Neuronal stem cell (in vitro differentiated cells): ENCODE data around the gene ACAD8.
A peak's percentile ranks its signal among the peaks of the same experiment; 100 is the strongest.
"Not testable (repeated sequence)": the region's sequence is repeated elsewhere in the genome, so short reads cannot be mapped to it uniquely, and the experiment has no call there.

Experiments
- DNase-seq: peaks from one replicate; pipeline ENCODE4 v3.0.0-alpha.2; 2013; ENCODE audit warnings: low spot score
- H2AFZ ChIP-seq: one replicate; pipeline ENCODE4 v1.6.1; 2013; ENCODE audit warnings: mild to moderate bottlenecking, low read length, inconsistent platforms
- H2AK5ac ChIP-seq: 2 replicates; pipeline ENCODE4 v1.6.1; 2013; ENCODE audit warnings: low read depth, mild to moderate bottlenecking, inconsistent platforms, low read length, moderate library complexity, mixed read lengths
- H2BK120ac ChIP-seq: 2 replicates; pipeline ENCODE4 v1.6.1; 2013; ENCODE audit warnings: low read depth, mild to moderate bottlenecking, inconsistent platforms, low read length, moderate library complexity, mixed read lengths
- H2BK12ac ChIP-seq: one replicate; pipeline ENCODE4 v1.6.1; 2013; ENCODE audit warnings: low read length, inconsistent platforms
- H2BK15ac ChIP-seq: 2 replicates; pipeline ENCODE4 v1.6.1; 2013; ENCODE audit warnings: mild to moderate bottlenecking, low read length, inconsistent platforms, mixed read lengths
- H2BK5ac ChIP-seq: one replicate; pipeline ENCODE4 v1.6.1; 2013; ENCODE audit warnings: inconsistent platforms, mild to moderate bottlenecking, low read length, moderate library complexity
- H3K14ac ChIP-seq: one replicate; pipeline ENCODE4 v1.6.1; 2013; ENCODE audit warnings: low read length, inconsistent platforms
- H3K18ac ChIP-seq: 2 replicates; pipeline ENCODE4 v1.6.1; 2013; ENCODE audit warnings: low read length, inconsistent platforms
- H3K23ac ChIP-seq: 2 replicates; pipeline ENCODE4 v1.6.1; 2013; ENCODE audit warnings: low read depth, mild to moderate bottlenecking, mixed read lengths, low read length, inconsistent platforms; ENCODE audit not compliant: poor library complexity
- H3K27ac ChIP-seq: replicated peaks from 3 replicates; pipeline ENCODE4 v1.5.1; 2013; ENCODE audit warnings: low read length, inconsistent platforms
- H3K27me3 ChIP-seq, 3 experiments: 2 replicates each; pipeline ENCODE4 v1.6.1; 2013; ENCODE audit warnings: low read length in 3 of 3, mild to moderate bottlenecking in 2 of 3, inconsistent platforms in 1 of 3, low read depth in 1 of 3, mixed read lengths in 1 of 3, moderate library complexity in 1 of 3; ENCODE audit not compliant: control insufficient read depth in 3 of 3, insufficient read depth in 3 of 3
- H3K36me3 ChIP-seq, 2 donors: replicated peaks in 1 of 2; 2 replicates each; pipeline ENCODE4 v1.6.1; 2013; ENCODE audit warnings: low read length in 2 of 2; ENCODE audit not compliant: control insufficient read depth in 2 of 2, insufficient read depth in 2 of 2
- H3K4ac ChIP-seq: 2 replicates; pipeline ENCODE4 v1.6.1; 2013; ENCODE audit warnings: inconsistent platforms, mild to moderate bottlenecking, low read length, moderate library complexity
- H3K4me1 ChIP-seq, 2 donors: 1 replicate in 1 of 2; 2 replicates in 1 of 2; pipeline ENCODE4 v1.6.1; 2013; ENCODE audit warnings: low read length in 2 of 2, low read depth in 1 of 2; ENCODE audit not compliant: control insufficient read depth in 2 of 2, insufficient read depth in 1 of 2
- H3K4me2 ChIP-seq: one replicate; pipeline ENCODE4 v1.6.1; 2013; ENCODE audit warnings: mild to moderate bottlenecking, low read length, inconsistent platforms; ENCODE audit not compliant: insufficient read depth, poor library complexity, severe bottlenecking
- H3K4me3 ChIP-seq, 2 donors: 2 replicates each; pipeline ENCODE4 v1.5.1; 2013; ENCODE audit warnings: low read length in 2 of 2, mild to moderate bottlenecking in 2 of 2, inconsistent platforms in 1 of 2, moderate library complexity in 1 of 2
- H3K79me1 ChIP-seq: one replicate; pipeline ENCODE4 v1.6.1; 2013; ENCODE audit warnings: low read depth, mild to moderate bottlenecking, inconsistent platforms, low read length, moderate library complexity
- H3K9ac ChIP-seq: one replicate; pipeline ENCODE4 v1.6.1; 2013; ENCODE audit warnings: mild to moderate bottlenecking, low read depth, low read length, inconsistent platforms; ENCODE audit not compliant: poor library complexity
- H3K9me3 ChIP-seq, 2 donors: replicated peaks in 1 of 2; 2 replicates each; pipeline versions ENCODE3 to v1.6.1; 2013; ENCODE audit warnings: low read length in 2 of 2, mild to moderate bottlenecking in 2 of 2, inconsistent platforms in 1 of 2, low read depth in 1 of 2, mixed read lengths in 1 of 2, moderate library complexity in 1 of 2; ENCODE audit not compliant: control insufficient read depth in 2 of 2, insufficient read depth in 1 of 2
- H4K8ac ChIP-seq: one replicate; pipeline ENCODE4 v1.6.1; 2013; ENCODE audit warnings: low read depth, mild to moderate bottlenecking, inconsistent platforms, low read length, moderate library complexity
- H4K91ac ChIP-seq: one replicate; pipeline ENCODE4 v1.6.1; 2013; ENCODE audit warnings: low read length, low read depth, mild to moderate bottlenecking, inconsistent platforms; ENCODE audit not compliant: poor library complexity
- WGBS, 2 donors: extraction: QIAGEN DNeasy Blood & Tissue Kit; methylation state at CpG; one replicate each; pipeline ENCODE4 v1.1.7; 2013; ENCODE audit warnings: missing lambda C conversion rate in 2 of 2, mixed read lengths in 1 of 2; ENCODE audit not compliant: insufficient read length in 2 of 2, insufficient replicate concordance in 1 of 2; ENCODE audit errors: extremely low coverage in 2 of 2; 5-methylcytosine and 5-hydroxymethylcytosine counted together

ACAD8 gene

GRCh38 chr11:134284349-134284748, 31.0 kb downstream of the ACAD8 start:
- no CpG with 5 or more reads among the region's 5 CpGs for WGBS, 2 donors
- H3K27ac ChIP-seq, H4K91ac ChIP-seq, H2BK12ac ChIP-seq, H2BK5ac ChIP-seq, H3K36me3 ChIP-seq, H2AFZ ChIP-seq, H3K79me1 ChIP-seq, H2BK15ac ChIP-seq, H3K14ac ChIP-seq, H2AK5ac ChIP-seq, H3K9me3 ChIP-seq, H2BK120ac ChIP-seq, DNase-seq, H4K8ac ChIP-seq, H3K23ac ChIP-seq, H3K9ac ChIP-seq, H3K4me2 ChIP-seq, H3K4ac ChIP-seq, H3K18ac ChIP-seq, H3K4me1 ChIP-seq, H3K4me3 ChIP-seq: not testable (repeated sequence)
- H3K27me3 ChIP-seq = peaks cover 0 to 48% (median 0%) of the 10 kb centered on the region in 3 experiments

DNA sequence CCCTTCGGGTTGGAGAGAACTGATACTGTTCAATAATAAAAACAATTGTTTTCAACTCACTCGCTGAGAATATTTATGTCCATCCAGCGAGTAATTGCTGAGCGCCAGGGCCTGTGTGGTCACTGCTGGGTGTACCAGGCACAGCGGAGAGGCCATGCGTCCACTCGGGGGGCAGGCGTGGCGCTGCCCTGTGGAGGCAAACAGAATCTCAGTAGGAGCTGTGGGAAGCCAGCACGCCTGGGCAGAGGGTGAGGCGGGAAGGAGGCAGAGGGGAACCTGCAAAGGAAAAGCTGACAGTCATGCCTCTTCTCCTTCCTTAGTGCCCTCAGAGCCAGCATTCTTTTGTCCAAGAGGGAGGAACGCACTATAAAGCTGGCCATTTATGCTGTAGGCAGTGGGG, 34.2 kb downstream of the ACAD8 start:
- WGBS, 2 donors = no CpG with 5 or more reads among the region's 12 CpGs
- Histone ChIP-seq H3K4me2 (no peak overlapping the region), H3K79me1 (no peaks in the 10 kb centered on the region), H3K27ac (no peak overlapping the region), H2BK5ac (no peak overlapping the region), H2BK120ac (no peak overlapping the region), H3K4ac (no peak overlapping the region), H2BK15ac (no peak overlapping the region), H3K27me3 (peaks cover 0 to 39% (median 0%) of the 10 kb centered on the region in 3 experiments), H3K36me3 (no peaks in the 10 kb centered on the region), H3K9me3 (no peaks in the 10 kb centered on the region), H3K18ac (no peak overlapping the region), H2AFZ (peak overlapping the region; percentile 17), H3K23ac (no peak overlapping the region), H4K91ac (no peak overlapping the region), H3K4me3 (no peak overlapping the region), H4K8ac (no peak overlapping the region), H3K9ac (no peak overlapping the region), H2BK12ac (no peak overlapping the region), H3K4me1 (no peaks in the 10 kb centered on the region), H2AK5ac (no peak overlapping the region), H3K14ac (no peak overlapping the region)
- DNase-seq = no peak

DNA sequence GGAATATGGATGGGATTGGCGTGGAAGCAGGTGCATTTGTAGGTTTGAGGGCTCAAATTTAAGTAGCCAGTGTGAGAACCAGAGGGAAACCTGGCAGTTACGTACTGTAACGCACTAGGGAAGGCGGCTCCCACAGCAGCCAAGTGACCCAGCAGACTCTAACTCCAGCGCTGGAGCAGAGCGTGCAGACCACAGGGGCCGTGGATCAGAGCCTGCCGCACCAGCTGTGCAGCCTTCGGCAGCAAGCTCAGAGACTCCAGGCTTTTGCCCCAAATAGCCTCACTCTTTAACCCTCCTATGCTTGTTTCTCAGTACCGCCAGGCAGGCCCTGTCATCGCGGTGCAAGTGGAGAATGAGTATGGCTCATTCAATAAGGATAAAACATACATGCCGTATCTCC, 35.1 kb downstream of the ACAD8 start:
- no peak for DNase-seq
- no peak overlapping the region for H2AFZ ChIP-seq
- no peak overlapping the region for H3K4ac ChIP-seq
- no peaks in the 10 kb centered on the region for H3K36me3 ChIP-seq
- no peak overlapping the region for H2AK5ac ChIP-seq
- no peak overlapping the region for H4K8ac ChIP-seq
- no peak overlapping the region for H3K4me2 ChIP-seq
- peaks cover 0 to 42% (median 0%) of the 10 kb centered on the region in 3 experiments for H3K27me3 ChIP-seq
- no peak overlapping the region for H3K27ac ChIP-seq
- H3K23ac ChIP-seq = no peak overlapping the region
- H3K18ac ChIP-seq = no peak overlapping the region
- H3K14ac ChIP-seq = no peak overlapping the region
- no peak overlapping the region for H3K4me3 ChIP-seq
- H3K9ac ChIP-seq = no peak overlapping the region
- no peak overlapping the region for H2BK120ac ChIP-seq
- H2BK12ac ChIP-seq = no peak overlapping the region
- no peak overlapping the region for H2BK15ac ChIP-seq
- no CpG with 5 or more reads among the region's 13 CpGs for WGBS, 2 donors
- H3K4me1 ChIP-seq = no peaks in the 10 kb centered on the region
- H3K79me1 ChIP-seq = no peaks in the 10 kb centered on the region
- no peaks in the 10 kb centered on the region for H3K9me3 ChIP-seq
- H2BK5ac ChIP-seq = no peak overlapping the region
- no peak overlapping the region for H4K91ac ChIP-seq

DNA sequence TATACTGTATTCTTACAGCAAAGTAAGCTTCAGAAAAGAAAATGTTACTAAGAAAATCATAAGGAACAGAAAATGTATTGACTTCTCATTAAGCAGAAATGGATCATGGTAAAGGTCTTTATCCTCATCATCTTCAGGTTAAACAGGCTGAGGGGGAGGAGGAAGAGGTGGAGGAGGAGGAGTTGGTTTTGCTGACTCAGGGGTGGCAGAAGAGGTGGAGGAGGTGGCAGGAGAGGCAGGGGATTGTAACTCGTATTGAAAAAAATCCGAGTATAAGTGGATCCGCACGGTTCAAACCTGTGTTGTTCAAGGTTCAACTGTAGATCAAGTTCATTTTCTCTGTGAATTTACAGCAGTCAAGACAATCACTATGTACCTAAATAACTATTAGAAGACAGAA, 35.8 kb downstream of the ACAD8 start:
- H2BK15ac ChIP-seq = no peak overlapping the region
- H4K91ac ChIP-seq = no peak overlapping the region
- no peaks in the 10 kb centered on the region for H3K79me1 ChIP-seq
- H3K9ac ChIP-seq = no peak overlapping the region
- no peak overlapping the region for H3K14ac ChIP-seq
- H3K23ac ChIP-seq = no peak overlapping the region
- peaks cover 0 to 35% (median 0%) of the 10 kb centered on the region in 3 experiments for H3K27me3 ChIP-seq
- no peaks in the 10 kb centered on the region for H3K4me1 ChIP-seq
- no peak overlapping the region for H2BK5ac ChIP-seq
- H3K27ac ChIP-seq = no peak overlapping the region
- no peak overlapping the region for H4K8ac ChIP-seq
- no peak overlapping the region for H2BK120ac ChIP-seq
- H3K4me2 ChIP-seq = no peak overlapping the region
- no peak overlapping the region for H2AK5ac ChIP-seq
- no peak for DNase-seq
- H3K18ac ChIP-seq = no peak overlapping the region
- H3K4me3 ChIP-seq = no peak overlapping the region
- no peak overlapping the region for H2BK12ac ChIP-seq
- H3K4ac ChIP-seq = no peak overlapping the region
- WGBS, 2 donors = no CpG with 5 or more reads among the region's 4 CpGs
- H2AFZ ChIP-seq = peak overlapping the region; percentile 60
- no peaks in the 10 kb centered on the region for H3K9me3 ChIP-seq
- H3K36me3 ChIP-seq = no peaks in the 10 kb centered on the region
